ENCODE data around the gene CYTH4.

CYTH4 gene

DNA sequence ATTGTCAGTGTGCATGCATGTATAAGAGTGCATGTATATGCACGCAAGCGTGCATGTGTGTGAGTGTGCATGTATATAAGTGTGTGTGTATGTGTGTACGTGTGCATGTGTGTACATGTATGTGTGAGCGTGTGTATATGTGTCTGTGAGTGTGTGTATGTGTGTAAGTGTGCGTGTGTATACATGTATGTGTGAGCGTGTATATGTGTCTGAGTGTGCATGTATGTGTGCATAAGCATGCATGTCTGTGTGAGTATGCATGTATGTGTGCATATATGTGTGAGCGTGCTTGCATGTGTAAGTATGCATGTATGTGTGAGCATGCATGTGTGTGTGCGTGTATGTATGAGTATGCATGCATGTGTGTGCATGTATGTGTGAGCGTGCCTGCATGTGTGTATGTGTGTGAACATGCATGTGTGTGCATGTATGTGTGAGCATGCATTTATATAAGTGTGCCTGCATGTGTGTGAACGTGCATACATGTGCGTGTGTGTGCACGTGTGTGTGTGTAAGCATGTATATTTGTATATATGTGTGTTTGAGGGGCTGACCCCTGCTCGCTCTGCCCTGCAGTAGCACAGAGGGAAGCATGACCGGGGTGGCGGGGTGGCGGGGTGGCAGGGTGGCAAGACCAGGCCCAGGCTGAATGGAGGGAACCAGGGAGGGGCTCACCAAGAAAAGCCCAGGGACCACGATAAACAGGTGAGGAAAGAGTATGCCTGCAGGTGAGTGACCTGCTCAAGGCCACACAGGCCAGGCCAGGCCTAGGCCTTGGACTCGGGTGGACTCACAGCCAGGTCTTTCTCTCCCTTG, 26.3 kb downstream of the CYTH4 start:
- H3K4me1 ChIP-seq (ENCODE audit: insufficient read depth, low read length), result no peaks in the 10 kb centered on the region
- H2AFZ ChIP-seq (ENCODE audit: low read depth, low read length), result no peak overlapping the region
- H3K36me3 ChIP-seq (ENCODE audit: insufficient read depth, low read length), result no peaks in the 10 kb centered on the region
- peaks cover 8% of the 10 kb centered on the region for H3K27me3 ChIP-seq (ENCODE audit: insufficient read depth, low read length)
- H3K4me3 ChIP-seq (ENCODE audit: low read length), result no peak overlapping the region
- no peaks in the 10 kb centered on the region for H3K9me3 ChIP-seq (ENCODE audit: low read length)

DNA sequence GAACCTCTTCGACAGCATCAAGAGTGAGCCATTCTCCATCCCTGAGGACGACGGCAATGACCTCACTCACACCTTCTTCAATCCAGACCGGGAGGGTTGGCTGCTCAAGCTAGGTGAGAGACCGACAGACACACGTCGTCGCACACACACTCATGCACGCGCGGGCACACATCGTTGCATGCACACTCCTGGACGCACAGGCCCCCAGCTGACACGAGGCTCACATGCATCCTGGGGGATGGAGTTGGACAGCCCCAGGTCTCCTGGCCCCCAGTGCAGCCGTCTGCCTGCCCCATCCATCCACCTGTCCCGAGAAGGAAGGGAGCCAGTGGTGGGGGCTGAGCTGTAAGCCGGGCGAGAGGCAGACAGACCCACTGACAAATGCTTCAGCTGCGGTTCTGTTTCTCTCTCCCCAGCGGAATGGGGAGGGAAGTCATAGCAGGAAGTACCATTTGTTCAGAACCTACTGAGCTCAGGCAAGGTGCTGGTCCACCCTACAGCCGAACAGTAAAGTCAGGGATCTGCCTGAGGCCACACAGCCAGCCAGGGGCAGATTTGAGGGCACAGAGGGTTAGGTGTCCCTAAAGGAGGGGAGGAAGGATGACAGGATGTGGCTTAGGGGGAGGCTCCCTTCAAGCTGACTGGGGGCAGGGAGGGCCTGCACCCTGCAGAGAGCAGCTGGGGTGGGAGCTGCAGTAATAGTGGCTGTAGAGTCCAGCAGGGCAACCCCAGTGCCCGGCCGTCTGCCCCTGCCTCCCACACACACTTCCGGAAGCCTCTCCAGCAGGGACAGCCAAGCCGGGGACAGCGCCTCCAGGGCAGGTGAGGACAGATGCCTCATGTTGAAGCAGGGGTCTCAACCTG, 27.1 kb downstream of the CYTH4 start:
- no peaks in the 10 kb centered on the region for H3K9me3 ChIP-seq (ENCODE audit: low read length)
- no peaks in the 10 kb centered on the region for H3K36me3 ChIP-seq (ENCODE audit: insufficient read depth, low read length)
- no peaks in the 10 kb centered on the region for H3K4me1 ChIP-seq (ENCODE audit: insufficient read depth, low read length)
- no peak overlapping the region for H2AFZ ChIP-seq (ENCODE audit: low read depth, low read length)
- peaks cover 10% of the 10 kb centered on the region for H3K27me3 ChIP-seq (ENCODE audit: insufficient read depth, low read length)
- H3K4me3 ChIP-seq (ENCODE audit: low read length), result no peak overlapping the region

DNA sequence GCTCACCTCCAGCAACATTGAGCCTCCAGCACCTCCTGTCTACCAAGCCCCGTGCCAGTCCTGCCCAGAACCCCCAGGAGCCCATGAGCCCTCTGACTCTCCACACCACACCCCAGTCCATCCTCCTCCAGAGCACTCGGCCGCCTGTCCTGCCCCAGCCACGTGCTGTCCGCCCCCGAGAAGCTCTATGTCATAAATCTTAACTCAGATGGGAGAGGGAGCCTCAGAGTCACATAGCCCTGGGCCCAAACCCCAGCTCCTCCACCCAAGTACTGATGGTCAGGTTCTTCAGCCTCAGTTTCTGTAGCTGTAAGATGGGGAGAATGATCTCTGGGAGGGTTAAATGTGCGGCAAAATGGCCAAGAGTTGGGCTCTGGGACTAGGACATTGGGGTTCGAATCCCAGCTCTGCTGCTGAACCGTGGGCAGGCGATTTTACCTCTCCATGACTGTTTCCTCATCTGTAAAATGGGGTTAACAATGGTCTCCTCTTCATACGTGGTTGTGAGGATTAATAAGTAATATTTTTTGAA, 27.8 kb downstream of the CYTH4 start:
- peaks cover 10% of the 10 kb centered on the region for H3K27me3 ChIP-seq (ENCODE audit: insufficient read depth, low read length)
- no peak overlapping the region for H2AFZ ChIP-seq (ENCODE audit: low read depth, low read length)
- H3K4me1 ChIP-seq (ENCODE audit: insufficient read depth, low read length), result no peaks in the 10 kb centered on the region
- no peak overlapping the region for H3K4me3 ChIP-seq (ENCODE audit: low read length)
- H3K9me3 ChIP-seq (ENCODE audit: low read length), result no peaks in the 10 kb centered on the region
- no peaks in the 10 kb centered on the region for H3K36me3 ChIP-seq (ENCODE audit: insufficient read depth, low read length)

DNA sequence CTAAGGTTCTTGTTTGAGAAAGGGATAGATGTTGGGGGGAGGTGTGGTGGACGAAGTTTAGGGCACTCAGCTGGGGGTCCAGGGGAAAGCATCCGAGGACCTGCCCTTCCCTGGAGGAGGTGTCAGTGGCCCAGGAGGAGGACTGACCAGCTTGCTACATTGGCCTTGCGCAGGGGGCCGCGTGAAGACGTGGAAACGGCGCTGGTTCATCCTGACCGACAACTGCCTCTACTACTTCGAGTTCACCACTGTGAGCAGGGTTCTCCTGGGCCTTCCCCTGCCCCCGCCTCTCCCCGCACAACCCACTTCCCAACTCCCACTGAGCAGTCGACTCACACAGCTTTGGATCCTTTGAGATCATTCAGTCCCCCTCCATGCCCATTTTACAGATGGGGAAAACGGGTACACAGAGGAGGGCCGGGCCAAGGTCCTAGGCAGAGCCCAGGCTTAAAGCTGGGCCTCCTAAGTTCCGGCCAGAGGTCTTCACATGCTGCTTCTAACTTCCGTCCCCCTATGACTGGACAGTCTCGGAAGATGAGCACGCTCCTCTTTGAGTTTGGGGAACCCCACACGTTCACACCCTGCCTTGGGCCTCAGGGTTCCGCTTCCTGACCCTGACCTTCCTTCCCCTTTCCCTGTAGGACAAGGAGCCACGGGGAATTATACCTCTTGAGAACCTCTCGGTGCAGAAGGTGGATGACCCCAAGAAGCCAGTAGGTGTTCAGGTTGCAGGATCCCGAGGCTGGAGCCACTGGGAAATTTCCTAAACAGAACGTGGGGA, 28.7 kb downstream of the CYTH4 start:
- peaks cover 10% of the 10 kb centered on the region for H3K27me3 ChIP-seq (ENCODE audit: insufficient read depth, low read length)
- no peaks in the 10 kb centered on the region for H3K36me3 ChIP-seq (ENCODE audit: insufficient read depth, low read length)
- H3K4me1 ChIP-seq (ENCODE audit: insufficient read depth, low read length), result no peaks in the 10 kb centered on the region
- no peaks in the 10 kb centered on the region for H3K9me3 ChIP-seq (ENCODE audit: low read length)
- no peak overlapping the region for H3K4me3 ChIP-seq (ENCODE audit: low read length)
- no peak overlapping the region for H2AFZ ChIP-seq (ENCODE audit: low read depth, low read length)

DNA sequence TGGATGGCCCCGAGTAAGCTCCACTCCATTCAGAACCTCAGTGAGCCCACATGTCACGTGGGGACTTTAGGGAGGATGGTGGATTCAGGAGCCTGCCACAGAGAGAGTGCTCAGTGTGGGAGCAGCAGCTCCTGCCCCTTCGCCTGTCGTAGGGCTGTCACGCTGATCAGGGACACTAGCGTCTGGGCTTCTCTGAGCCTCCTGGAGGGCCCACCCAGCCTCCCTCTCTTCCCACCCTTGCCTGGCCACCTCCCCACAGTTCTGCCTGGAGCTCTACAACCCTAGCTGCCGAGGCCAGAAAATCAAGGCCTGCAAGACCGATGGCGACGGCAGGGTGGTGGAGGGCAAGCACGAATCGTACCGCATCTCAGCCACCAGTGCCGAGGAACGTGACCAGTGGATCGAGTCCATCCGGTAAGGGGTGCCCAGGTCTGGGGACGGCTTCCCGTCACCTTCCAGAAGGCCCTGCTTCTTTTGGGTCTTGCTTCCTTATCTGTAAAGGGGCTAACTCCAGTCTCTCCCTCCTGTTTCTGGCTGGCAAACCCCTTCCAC, 29.5 kb downstream of the CYTH4 start:
- Histone ChIP-seq H2AFZ (ENCODE audit: low read depth, low read length) (no peak overlapping the region), H3K4me3 (ENCODE audit: low read length) (no peak overlapping the region), H3K9me3 (ENCODE audit: low read length) (no peaks in the 10 kb centered on the region), H3K4me1 (ENCODE audit: insufficient read depth, low read length) (no peaks in the 10 kb centered on the region), H3K27me3 (ENCODE audit: insufficient read depth, low read length) (peaks cover 6% of the 10 kb centered on the region), H3K36me3 (ENCODE audit: insufficient read depth, low read length) (no peaks in the 10 kb centered on the region)

DNA sequence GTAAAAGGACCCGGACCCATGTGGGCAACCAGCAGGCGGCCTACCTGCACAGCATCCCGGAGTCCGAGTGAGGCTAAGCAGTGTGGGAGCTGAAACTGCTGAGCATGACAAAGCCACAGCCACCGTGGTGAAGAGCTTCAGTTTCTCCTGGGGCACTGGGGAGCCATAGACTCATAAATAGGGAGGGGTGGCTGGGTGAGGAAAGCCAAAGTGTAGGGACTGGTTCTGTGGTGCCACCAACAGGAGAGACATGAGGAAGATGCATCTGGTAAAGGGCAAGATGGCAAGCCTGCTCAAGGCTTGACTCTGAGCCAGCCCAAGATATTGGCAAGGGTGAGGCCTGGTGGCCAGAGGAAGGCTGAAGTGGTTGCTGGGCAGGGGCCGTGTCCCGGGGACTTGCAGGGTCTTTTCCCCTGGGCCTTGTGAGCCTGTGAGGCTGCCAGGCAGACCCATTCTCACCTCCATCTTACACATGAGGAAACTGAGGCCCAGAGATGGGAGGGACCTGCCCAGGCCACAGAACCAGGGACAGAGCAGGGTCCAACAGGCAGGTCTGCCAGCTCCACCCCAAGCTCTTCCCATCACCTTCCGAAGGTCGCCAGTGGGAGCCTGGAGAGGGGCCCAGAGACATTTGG, 30.4 kb downstream of the CYTH4 start:
- Histone ChIP-seq H3K36me3 (ENCODE audit: insufficient read depth, low read length) (no peaks in the 10 kb centered on the region), H3K4me1 (ENCODE audit: insufficient read depth, low read length) (no peaks in the 10 kb centered on the region), H3K9me3 (ENCODE audit: low read length) (no peaks in the 10 kb centered on the region), H2AFZ (ENCODE audit: low read depth, low read length) (no peak overlapping the region), H3K4me3 (ENCODE audit: low read length) (no peak overlapping the region), H3K27me3 (ENCODE audit: insufficient read depth, low read length) (peaks cover 7% of the 10 kb centered on the region)

DNA sequence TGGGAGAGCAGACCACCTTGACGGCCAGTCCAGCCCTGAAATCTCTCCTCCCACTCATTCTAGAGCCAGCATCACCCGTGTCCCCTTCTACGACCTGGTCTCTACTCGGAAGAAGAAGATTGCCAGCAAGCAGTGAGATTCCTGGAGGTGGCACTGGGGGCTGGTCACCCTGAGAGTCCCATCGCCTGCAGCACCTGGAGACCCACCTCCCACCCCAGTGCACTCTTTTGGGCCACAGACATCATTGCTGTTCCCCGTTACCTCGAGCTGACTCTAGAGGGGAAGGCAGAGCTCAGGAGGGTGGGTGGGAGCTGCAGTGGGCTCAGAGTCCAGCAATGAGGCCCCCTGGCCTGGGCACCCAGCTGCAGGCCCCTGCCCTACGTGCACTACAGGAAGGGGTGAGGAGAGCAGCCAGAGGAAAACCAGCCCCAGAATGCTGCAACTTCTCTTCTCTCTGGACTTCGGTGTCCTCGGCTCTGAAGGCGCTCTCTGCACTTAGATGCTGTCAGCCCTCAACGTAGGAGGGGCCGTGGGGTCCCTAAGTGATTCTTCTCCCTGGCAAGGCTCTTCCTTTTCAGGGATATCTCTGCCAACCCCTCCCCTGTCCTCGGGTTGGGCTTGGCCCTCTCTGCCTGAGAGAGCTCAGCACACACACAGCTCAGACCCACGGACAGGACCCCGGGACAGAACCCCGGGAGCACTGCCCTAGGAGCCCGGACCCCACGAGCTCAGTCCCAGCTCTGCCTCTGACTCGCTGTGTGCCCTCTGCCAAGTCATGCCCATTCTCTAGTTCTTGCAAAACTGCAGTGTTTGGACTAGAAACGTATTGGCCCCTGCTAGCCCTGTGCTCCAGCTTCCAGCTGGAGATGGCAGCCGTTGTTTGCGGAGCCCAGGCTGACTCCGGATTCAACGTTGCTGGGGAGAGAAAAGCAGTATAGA, 31.3 kb downstream of the CYTH4 start:
- Histone ChIP-seq H3K4me1 (ENCODE audit: insufficient read depth, low read length) (no peaks in the 10 kb centered on the region), H3K27me3 (ENCODE audit: insufficient read depth, low read length) (peaks cover 13% of the 10 kb centered on the region), H3K36me3 (ENCODE audit: insufficient read depth, low read length) (no peaks in the 10 kb centered on the region), H3K9me3 (ENCODE audit: low read length) (no peaks in the 10 kb centered on the region), H3K4me3 (ENCODE audit: low read length) (no peak overlapping the region), H2AFZ (ENCODE audit: low read depth, low read length) (no peak overlapping the region)

DNA sequence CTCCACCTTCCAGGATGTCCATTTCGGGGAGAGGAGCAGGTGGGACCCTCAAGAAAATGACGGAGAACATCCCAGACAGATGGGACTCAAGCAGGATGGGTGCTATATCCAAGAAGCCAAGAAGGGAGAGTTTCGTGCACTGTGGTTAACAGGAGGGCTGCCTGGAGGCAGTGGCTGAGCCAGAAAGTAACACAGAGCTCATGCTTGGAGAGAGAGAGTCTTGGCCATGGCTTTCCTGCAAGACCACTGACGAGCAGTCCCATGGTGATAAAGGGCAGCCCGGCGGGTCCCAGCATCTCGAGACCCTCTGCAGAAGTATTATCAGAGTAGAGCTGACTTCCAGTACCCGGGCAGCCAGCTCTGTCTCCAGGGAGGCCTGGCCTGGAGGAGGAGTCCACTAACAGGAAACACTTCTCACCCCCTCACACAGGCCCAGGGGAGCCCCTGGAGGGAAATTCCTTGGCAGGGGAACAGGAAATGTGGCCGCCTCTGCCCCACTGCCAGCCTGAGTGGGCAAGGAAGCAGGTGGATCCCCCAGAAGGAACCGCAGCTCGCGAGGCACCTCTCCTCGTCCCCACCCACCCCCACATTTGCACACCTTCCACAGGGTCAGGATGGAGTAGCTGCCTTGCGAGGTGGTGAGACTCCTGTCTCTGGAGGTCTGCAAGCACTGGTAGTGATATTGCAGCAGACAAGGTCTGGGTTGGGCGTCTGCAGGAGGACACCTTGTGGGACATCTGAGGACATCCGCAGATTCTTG, 32.2 kb downstream of the CYTH4 start:
- Histone ChIP-seq H3K4me3 (ENCODE audit: low read length) (no peak overlapping the region), H3K9me3 (ENCODE audit: low read length) (no peaks in the 10 kb centered on the region), H3K36me3 (ENCODE audit: insufficient read depth, low read length) (no peaks in the 10 kb centered on the region)

DNA sequence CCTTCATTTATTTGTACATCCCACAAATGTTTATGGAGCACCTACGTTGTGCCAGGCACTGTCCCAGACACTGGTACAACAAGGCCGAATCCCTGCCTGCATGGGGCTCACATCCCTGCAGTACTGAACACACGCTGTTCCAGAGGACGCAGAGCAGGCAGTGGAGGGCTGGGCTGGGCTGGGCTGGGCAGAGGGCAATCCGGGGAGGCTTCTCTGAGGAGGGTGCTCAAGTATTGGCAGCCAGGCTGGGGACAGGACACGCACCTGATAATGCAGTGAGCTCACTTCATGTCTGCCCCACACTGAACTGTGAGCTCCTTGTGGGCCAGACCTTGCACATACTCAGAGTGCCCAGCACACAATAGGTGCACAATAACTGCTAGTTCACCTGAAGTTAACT, 34.1 kb downstream of the CYTH4 start:
- peaks cover 37% of the 10 kb centered on the region for H3K27me3 ChIP-seq (ENCODE audit: insufficient read depth, low read length)
- H3K36me3 ChIP-seq (ENCODE audit: insufficient read depth, low read length), result no peaks in the 10 kb centered on the region
- H3K4me1 ChIP-seq (ENCODE audit: insufficient read depth, low read length), result no peaks in the 10 kb centered on the region
- H2AFZ ChIP-seq (ENCODE audit: low read depth, low read length), result no peak overlapping the region
- no peaks in the 10 kb centered on the region for H3K9me3 ChIP-seq (ENCODE audit: low read length)
- H3K4me3 ChIP-seq (ENCODE audit: low read length), result no peak overlapping the region

More for the DNA sequence above, 32.2 kb downstream of the CYTH4 start:
- Histone ChIP-seq H3K4me1 (ENCODE audit: insufficient read depth, low read length) (no peaks in the 10 kb centered on the region), H2AFZ (ENCODE audit: low read depth, low read length) (no peak overlapping the region), H3K27me3 (ENCODE audit: insufficient read depth, low read length) (peaks cover 22% of the 10 kb centered on the region)

DNA sequence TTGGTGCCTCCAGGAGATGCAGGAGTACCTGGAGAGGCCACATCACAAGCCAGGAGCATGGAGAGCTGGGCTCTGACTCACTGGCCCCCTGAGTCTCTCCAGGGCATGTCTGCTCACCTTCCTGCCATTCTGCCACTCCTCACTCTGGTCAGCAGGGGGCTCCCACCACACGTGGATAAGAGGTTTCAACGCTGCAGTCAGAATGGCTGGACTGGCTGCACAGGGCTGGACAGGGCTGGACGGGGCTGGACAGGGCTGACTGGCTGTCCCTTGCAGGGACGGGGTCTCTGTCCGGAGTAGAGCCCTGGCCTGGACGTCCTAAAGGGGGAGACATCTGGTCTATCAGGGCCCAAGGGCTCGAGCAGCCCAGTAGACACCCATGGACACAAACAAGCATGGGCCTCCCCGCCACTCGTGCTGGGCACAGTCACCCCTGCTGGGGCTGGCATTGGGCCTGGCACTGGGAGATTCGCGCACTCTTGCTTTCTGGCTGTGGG, 34.6 kb downstream of the CYTH4 start:
- H3K4me3 ChIP-seq (ENCODE audit: low read length), result no peak overlapping the region
- H3K4me1 ChIP-seq (ENCODE audit: insufficient read depth, low read length), result no peaks in the 10 kb centered on the region
- H3K36me3 ChIP-seq (ENCODE audit: insufficient read depth, low read length), result no peaks in the 10 kb centered on the region
- no peaks in the 10 kb centered on the region for H3K9me3 ChIP-seq (ENCODE audit: low read length)
- peaks cover 38% of the 10 kb centered on the region for H3K27me3 ChIP-seq (ENCODE audit: insufficient read depth, low read length)
- H2AFZ ChIP-seq (ENCODE audit: low read depth, low read length), result no peak overlapping the region

DNA sequence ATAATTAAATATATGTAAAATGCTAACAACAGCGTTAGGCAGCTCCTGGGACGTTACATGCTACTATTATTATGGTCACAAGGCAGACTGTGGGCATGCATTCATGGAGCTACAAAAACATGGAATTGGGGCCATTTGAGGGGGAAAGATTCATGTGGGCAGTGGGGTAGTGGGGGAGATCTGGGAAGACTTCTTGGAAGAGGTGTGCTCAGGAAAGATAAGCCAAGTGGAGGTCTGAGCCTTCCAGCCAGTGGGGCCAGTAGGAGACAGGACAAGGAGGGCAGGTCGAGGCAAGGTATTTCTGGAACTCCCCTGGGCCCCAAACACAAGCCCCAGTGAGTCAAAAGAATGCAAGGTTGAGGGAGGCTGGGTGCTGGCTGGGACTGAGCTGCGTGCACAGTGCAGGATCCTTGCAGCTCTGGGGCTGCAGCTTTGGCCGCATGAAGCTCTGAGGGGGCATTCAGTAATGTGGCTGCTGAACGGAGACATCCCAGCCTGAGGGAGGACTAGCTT, 35.4 kb downstream of the CYTH4 start:
- H3K4me3 ChIP-seq (ENCODE audit: low read length), result no peak overlapping the region
- H3K9me3 ChIP-seq (ENCODE audit: low read length), result no peaks in the 10 kb centered on the region
- no peaks in the 10 kb centered on the region for H3K36me3 ChIP-seq (ENCODE audit: insufficient read depth, low read length)
- H3K4me1 ChIP-seq (ENCODE audit: insufficient read depth, low read length), result no peaks in the 10 kb centered on the region
- H3K27me3 ChIP-seq (ENCODE audit: insufficient read depth, low read length), result peaks cover 46% of the 10 kb centered on the region
- H2AFZ ChIP-seq (ENCODE audit: low read depth, low read length), result no peak overlapping the region

All from neuron (in vitro differentiated cells).